NCI-H460 (cell line): ENCODE results near the gene HCAR3. TPM values are rescaled to one million over a fixed set of nuclear protein-coding genes. Genes with fewer than 3 reads are reported as not detected.
"Not testable (repeated sequence)": the region's sequence is repeated elsewhere in the genome, so short reads cannot be mapped to it uniquely, and the experiment has no call there.

Experiments used
- DNase-seq: peaks from one replicate; pipeline ENCODE4 v3.0.0-alpha.2; 2016; ENCODE audit warnings: low read depth; ENCODE audit errors: extremely low read depth
- total RNA-seq: library from RNA; depleted of rRNA; stranded (reverse); fragments of >200 nt; shearing (Covaris generic); gene quantifications from 2 replicates; pipeline ENCODE4 v1.2.3, GENCODE V29; 2014

Gene HCAR3
- total RNA-seq, 1 experiment from 2014 or later = 0.05 TPM

DNA sequence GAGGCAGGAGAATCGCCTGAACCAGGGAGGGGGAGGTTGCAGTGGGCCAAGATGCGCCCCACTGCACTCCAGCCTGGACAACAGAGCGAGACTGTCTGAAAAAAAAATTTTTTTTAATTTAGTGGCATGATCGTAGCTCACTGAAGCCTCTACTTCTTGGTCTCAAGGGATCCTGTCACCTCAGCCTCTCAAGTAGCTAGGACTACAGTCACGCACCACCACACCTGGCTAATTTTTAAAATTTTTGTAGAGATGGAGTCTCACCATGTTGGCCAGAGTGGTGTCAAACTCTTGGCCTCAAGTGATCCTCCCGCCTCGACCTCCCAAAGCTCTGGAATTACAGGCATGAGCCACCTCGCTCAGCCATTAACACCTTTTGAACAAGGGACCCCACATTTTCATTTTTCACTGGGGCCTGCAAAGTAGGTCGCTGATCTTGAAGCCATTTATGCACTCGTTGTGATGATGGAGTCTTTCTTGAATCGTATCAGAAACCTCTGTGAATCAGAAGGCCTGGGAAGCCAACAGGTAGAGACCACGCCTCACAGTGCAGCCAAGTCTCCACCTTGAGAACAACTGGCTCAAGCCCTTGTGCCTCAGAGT, 8.1 kb upstream of the HCAR3 start:
- DNase-seq = no peak

DNA sequence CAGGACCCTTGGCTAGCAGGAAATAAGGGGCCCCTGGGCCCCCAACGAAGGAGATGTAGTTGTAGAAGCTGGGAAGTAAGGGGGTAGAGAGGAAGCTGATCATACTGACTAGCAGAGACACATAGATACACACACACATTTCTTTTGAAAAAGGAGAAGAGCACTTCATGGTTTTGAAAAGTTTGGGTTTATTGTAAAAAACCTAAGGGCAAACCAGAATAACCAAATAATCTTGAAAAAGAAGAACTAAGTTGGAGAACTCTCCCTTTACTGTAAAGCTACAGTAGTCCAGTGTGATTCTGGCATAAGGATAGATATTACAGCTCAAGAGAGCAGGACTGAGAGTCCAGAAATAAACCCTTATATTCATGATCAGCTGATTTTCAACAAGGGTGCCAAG, 5.8 kb upstream of the HCAR3 start:
- DNase-seq = no peak

DNA sequence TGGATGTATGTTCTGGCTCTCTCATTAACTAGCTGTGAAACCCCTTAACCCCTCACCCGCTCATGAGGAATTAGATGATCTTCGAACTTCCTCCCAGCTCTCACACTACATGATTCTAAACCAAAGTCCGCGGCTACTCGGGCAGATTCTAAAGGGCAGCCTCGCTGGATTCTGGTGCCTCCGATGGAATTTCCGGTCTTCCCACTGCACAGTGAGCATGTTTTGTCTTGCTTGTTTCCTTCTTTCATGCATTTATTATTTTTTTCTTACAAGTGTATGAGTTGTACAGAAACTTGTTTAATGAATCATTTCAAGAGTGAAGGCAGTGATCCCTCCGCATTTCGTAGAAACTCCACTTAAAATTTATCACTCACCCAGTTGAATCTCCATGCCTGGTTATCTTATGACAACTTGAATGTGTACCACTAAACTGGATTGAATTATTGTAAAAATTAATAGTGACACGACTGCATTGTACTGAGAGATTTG, 4.5 kb upstream of the HCAR3 start:
- no peak for DNase-seq

DNA sequence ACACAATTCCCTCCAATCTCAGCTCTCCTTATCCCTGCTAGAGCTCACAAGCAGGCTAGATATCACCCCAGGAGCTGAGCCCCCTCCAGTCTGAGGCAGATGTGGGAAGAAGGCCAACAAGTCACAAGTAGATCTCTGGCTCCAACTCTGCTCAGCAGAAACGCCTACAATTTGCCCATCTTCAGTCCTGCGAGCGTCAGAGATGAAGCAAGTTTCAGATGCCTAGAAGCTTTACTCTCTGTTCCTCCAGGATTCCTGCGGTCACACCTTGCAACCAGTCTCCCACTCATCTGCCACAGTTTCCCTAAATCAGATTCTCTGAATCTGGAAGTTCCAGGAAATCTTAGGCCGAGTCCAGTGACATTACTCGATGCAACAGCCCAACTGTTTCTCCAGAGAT, 1.4 kb downstream of the HCAR3 start:
- not testable (repeated sequence) for DNase-seq

DNA sequence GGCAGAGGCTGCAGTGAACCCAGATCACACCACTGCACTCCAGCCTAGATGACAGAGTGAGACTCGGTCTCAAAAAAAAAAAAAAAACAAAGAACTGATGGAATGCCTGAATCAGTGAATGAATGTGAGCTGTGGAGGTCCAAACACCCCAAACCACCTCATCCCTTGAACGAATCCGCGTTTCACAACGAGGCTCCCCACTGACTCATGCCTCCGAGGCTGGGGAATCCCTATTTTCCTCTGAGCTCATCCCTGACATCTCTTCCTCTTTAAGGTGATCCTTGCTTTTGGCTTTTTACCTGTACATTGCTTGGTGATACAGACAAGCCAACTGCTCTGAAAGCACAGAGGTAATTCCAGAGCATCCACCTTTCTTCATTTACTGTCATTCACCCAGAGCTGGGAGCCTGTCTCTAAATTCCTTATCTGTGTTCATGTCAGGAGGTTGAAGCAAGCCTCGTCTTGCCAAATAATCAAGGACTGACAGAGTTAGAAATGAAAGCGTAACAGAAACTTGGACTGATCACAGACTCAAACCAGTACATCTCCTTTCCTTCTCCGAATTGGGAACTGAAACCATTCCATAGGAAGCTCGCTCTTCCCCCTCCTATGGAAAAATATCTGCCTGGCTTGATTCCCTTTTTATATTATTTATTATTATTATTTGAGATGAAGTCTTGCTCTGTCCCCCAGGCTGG, 3.0 kb downstream of the HCAR3 start:
- not testable (repeated sequence) for DNase-seq

DNA sequence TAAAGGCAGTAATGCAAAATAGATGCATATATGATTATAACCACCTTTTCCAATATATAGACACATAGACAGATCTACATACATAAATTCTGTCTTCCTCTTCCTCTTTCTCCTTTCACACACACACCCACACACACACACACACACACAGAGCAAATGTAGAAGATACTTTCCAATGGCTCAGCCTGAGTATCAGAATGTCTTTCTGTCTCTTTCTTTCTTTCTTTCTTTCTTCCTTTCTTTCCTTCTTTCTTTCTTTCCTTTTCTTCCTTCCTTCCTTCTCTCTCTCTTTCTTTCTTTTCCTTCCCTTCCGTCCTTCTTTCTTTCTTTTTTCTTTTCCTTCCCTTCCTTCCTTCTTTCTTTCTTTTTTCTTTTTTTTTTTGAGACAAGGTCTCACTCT, 5.3 kb downstream of the HCAR3 start:
- not testable (repeated sequence) for DNase-seq

DNA sequence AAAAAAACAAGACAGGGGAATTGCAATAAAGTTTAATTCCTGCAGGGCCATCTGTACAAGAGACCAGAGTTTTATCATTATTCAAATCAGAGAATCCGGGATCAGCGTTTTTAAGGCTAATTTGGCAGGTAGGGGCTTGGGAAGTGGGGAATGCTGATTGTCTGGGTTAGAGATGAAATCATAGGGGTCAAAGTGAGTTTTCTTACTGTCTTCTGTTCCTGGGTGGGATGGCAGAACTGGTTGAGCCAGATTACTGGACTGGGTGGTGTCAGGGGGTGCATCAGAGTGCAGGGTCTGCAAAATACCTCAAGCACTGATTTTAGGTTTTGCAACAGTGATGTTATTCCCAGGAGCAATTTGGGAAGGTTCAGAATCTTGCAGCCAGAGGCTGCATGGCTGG, 6.3 kb downstream of the HCAR3 start:
- DNase-seq = not testable (repeated sequence)

DNA sequence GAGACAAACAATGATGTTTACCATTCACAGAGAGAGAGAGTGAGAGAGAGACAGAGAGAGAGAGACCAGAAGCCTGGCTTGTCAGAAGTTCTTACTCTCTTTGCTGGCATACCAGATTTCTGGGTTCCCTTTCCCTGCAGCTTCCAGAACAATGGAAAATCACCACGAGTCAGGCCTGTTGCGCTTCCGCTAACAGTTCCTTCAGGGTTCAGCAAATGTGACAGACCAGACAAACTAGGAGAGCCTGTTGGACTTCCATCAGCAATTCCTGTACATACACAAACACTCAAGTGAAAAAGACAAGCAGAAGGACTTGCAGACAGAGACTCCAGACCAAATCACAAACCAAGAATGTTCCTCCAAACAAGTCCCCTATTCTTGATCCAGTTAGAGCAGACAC, 7.3 kb downstream of the HCAR3 start:
- DNase-seq = not testable (repeated sequence)

DNA sequence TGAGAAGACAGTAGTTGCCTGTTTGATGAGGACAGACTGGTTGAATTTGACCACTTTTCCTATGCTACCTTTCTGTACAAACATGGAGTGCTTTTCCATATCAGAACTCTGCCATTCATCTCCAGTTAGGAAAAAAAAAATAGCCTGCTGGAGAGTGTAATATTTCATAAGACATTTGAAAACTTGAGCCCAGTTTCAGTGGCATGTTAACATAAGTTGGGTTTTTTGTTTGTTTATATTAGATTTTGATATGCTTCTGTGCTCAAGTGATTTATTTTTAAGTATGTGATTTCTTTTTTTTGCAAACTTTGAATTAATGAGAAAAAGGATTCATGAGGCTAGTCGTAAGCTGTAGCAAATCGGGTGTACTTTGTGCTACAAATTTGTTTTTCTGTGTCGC, 12.8 kb downstream of the HCAR3 start:
- not testable (repeated sequence) for DNase-seq

DNA sequence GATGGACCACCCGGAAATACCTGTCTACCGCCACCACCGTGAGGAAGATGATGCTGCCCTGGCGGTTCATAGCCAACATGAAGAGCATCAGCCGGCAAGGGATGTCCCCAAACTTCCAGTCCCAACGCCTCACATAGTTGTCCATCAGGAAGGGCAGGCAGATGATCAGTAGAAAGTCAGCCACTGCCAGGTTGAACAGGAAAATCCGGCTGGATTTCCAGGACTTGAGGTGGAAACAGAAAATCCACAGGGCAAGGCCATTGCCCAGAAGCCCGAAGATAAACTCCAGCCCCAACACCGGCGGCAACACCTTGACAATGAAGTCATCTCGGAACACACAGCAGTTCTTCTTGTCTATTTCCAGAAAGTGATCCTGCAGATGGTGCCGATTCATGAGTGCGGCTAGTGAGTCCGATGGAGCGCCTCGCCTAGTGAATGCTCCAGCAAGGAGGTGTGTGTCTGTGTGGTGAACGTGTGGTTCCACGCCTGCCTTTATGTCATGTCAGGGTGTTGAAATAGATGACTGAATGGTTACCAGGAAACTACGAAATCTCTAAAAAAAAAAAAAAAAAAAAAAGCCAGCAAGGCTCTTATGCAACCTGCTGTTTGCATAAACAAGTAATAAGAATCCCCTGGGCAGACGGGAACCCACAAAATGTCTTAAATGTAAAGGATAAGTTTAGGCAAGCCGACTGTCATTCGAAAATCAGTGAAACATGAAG, 13.6 kb downstream of the HCAR3 start, which contains the start of gene HCAR2:
HCAR2 (minus strand) TSS at position 468 of the 722 bp plus-strand sequence; CDS start at position 394, 74 bp downstream.
- DNase-seq = not testable (repeated sequence)

DNA sequence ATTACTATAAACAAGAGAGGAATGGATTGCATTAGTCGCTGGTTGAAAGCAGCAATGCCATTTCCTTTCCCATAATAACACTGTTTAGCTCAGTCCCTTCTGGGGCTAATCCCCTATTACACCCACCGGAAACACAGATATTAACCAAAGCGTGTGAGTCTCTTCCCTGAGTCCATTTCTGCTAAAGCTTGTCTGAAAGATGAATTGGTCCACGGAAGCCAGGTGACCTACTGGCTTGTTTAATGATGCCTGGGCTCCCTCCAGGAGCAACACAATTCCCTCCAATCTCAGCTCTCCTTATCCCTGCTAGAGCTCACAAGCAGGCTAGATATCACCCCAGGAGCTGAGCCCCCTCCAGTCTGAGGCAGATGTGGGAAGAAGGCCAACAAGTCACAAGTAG, 15.1 kb downstream of the HCAR3 start:
- not testable (repeated sequence) for DNase-seq

DNA sequence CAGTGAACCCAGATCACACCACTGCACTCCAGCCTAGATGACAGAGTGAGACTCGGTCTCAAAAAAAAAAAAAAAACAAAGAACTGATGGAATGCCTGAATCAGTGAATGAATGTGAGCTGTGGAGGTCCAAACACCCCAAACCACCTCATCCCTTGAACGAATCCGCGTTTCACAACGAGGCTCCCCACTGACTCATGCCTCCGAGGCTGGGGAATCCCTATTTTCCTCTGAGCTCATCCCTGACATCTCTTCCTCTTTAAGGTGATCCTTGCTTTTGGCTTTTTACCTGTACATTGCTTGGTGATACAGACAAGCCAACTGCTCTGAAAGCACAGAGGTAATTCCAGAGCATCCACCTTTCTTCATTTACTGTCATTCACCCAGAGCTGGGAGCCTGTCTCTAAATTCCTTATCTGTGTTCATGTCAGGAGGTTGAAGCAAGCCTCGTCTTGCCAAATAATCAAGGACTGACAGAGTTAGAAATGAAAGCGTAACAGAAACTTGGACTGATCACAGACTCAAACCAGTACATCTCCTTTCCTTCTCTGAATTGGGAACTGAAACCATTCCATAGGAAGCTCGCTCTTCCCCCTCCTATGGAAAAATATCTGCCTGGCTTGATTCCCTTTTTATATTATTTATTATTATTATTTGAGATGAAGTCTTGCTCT, 16.4 kb downstream of the HCAR3 start:
- DNase-seq = not testable (repeated sequence)

DNA sequence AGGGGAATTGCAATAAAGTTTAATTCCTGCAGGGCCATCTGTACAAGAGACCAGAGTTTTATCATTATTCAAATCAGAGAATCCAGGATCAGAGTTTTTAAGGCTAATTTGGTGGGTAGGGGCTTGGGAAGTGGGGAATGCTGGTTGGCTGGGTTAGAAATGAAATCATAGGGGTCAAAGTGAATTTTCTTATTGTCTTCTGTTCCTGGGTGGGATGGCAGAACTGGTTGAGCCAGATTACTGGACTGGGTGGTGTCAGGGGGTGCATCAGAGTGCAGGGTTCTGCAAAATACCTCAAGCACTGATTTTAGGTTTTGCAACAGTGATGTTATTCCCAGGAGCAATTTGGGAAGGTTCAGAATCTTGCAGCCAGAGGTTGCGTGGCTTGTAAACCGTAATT, 19.7 kb downstream of the HCAR3 start:
- not testable (repeated sequence) for DNase-seq

DNA sequence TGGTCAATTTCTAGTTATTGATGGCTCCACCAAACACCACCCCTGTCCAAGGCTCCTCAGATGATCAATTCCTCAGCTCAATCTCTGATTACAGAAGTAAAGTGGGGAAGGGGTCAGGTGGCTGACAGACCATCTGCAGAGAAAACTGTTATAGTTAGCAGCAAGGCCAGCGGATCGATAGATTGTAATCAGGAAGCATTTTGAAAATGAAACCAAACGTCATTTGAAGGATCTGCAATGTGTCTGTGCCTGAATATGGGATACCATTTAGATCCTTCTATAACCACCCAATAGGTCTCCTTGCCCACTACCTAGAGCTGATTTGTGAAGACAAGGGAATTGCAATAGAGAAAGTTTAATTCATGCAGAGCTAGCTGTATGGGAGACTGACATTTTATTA, 25.0 kb downstream of the HCAR3 start:
- DNase-seq = no peak

DNA sequence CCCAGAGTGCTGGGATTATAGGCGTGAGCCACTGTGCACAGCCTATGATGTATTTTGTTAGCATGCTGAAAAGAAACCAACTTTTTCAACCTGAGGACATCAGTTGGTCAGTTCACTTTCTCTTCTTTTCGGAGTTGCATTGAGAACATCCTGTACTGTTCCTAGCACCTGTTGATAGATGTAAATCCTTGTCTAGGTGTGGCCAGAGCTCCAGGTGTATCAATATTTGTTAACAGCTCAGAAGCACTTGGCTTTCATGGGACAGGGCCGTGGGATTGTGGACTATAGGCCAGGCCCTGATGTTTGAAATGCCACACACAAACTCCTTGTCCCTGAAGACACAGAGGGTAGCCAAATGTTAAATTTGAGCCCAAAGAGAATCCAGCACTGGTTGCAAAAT, 28.3 kb downstream of the HCAR3 start:
- no peak for DNase-seq

DNA sequence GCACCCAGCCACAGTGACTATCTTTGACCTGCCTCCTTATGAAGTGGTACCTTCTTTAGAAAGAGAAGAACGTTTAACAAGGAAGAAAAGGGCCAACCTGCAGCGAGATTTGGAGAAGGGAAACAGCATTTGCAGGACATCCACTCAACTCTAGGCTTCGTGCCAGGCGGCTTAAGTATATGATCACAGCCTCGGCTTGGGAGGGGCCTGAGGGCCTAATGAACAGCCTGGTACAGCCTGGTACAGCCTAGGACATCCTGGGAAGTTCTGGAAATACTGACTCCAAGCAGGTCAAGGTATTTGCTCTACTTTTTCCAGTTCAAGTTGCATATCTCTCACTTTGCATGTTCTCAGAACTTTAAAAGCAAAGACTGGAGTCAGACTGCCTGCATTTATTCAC, 29.5 kb downstream of the HCAR3 start:
- DNase-seq = no peak

DNA sequence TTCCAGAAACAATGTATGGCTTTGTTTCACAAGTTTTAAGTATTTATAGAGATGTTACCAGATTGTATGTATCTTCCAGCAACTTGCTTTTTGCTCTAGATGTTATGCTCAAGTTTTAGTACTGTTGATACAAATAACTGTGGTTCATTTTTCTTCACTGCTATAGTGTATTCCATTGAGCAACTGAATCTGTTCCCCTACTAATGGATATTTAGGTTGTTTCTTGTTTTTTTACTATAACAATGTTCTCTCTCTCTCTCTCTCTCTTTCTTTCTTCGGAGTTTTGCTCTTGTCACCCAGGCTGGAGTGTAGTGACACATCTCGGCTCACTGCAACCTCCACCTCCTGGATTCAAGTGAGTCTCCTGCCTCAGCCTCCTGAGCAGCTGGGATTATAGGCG, 30.1 kb downstream of the HCAR3 start:
- DNase-seq = no peak

DNA sequence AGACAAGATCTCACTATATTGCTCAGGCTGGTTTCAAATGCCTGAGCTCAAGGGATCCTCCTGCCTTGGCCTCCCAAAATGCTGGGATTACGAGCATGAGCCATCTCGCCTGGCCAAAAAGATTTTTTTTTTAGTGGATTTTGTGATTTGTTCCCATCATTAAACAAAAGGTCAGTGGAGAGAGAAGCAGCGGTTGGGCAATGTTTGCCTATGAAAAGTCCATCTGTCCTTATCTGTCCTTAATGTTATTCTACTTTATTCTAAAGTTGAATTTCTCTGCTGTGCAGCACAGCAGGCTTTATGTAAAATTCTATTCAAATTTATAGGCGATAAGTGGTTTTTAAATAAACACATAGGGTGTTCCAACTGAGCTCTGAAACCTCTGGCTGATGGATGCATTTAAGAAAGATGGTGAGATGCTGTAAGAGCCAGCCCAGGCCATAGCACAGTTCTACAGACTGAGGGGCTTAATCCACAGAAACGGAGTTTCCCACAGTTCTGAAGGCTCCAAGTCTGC, 32.3 kb downstream of the HCAR3 start:
- DNase-seq = no peak

DNA sequence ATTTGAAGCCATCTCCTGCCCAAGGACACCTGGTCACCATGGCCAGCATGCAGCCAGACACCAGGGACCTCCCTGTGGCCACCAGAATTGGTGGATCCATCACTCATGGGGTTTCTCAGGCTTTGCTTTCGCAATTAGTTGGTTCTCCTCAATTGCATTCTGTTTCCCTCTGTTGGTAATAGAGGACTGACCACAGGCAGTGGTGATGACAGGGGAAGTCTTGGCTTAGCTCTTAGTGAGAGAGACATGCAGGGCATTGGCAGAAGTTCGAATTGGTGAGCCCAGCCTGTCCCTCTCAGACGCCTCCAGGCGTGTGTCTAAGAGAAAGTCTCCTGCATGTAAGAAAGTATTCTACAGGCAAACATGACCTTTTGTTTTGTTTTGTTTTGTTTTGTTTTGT, 34.8 kb downstream of the HCAR3 start:
- DNase-seq = no peak

DNA sequence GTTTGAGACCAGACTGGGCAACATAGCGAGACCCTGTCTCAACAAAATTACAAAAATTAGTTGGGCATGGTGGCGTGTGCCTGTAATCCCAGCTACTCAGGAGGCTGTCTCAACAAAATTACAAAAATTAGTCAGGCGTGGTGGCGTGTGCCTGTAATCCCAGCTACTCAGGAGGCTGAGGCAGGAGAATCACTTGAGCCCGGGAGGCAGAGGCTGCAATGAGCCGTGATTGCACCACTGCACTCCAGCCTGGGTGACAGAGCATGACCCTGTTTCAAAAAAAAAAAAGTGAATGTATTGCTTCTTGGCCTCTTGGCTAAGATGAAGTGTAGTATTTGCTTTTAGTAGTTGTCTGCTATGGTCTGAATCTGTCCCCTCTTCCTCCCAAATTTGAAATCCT, 35.6 kb downstream of the HCAR3 start:
- DNase-seq = not testable (repeated sequence)

DNA sequence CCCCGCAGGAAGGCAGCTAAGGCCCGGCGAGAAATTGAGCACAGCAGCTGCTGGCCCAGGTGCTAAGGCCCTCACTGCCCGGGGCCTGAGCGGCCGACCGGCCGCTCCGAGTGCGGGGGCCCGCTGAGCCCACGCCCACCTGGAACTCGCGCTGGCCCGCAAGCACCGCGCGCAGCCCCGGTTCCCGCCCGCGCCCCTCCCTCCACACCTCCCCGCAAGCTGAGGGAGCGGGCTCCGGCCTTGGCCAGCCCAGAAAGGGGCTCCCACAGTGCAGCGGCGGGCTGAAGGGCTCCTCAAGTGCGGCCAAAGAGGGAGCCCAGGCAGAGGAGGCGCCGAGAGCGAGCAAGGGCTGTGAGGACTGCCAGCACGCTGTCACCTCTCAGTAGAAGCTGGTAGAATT, 39.8 kb downstream of the HCAR3 start:
- not testable (repeated sequence) for DNase-seq
